MM.1S (cell line): Measurements from ENCODE around the gene FAM3D.

ENCODE experiments used
- EZH2 ChIP-seq: fragments of 300-600 bp; sonication (generic); optimal IDR thresholded peaks from 2 replicates; pipeline ENCODE3; 2017; ENCODE audit warnings: low read depth, mild to moderate bottlenecking, antibody characterized with exemption, low read length, mixed read lengths
- TF ChIP-seq, protein P1 (sequence below): fragments of 300-600 bp; sonication (generic); IDR thresholded peaks from 2 replicates; pipeline ENCODE4 v1.5.1; 2016; ENCODE audit warnings: antibody characterized with exemption, low read length, mixed read lengths

DNA sequence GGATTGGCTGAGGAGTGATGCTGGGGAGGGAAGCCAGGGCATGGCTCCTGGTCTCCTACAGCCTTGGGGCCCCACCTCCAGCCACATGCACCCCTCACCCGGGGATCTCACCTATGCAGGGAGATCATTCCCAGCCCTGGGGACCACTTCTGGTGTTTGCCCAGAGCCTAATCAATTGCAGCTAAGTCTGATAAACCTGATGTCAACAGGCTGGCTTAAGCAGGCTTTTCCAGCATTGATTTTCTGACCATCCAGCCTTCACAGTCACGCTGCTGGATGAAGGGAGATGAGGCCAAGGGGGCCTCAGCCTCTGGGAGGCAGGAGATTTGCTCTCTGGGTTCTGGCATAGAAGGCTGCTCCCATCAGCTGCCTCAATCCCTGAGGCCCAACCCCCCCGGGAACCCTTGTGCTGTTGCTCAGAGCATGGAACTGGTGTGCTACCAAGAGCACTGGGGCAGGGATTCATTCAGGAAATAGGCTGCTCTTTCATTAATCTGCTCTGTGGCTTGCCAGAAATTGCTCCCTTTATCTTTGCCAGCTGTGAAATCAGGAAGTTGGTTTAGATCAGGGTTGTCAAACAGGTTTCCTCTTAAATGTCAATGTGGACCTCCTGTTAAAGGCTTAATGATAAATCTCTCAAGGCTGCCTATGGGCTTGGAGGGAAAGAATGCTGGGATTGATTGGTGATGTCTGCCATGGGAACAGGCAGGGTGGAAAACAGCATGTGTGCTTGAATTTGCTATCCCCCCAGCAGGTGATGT lies 19.0 kb downstream of the FAM3D start:
- TF ChIP-seq EZH2, result no peak
- TF ChIP-seq, protein P1, sequence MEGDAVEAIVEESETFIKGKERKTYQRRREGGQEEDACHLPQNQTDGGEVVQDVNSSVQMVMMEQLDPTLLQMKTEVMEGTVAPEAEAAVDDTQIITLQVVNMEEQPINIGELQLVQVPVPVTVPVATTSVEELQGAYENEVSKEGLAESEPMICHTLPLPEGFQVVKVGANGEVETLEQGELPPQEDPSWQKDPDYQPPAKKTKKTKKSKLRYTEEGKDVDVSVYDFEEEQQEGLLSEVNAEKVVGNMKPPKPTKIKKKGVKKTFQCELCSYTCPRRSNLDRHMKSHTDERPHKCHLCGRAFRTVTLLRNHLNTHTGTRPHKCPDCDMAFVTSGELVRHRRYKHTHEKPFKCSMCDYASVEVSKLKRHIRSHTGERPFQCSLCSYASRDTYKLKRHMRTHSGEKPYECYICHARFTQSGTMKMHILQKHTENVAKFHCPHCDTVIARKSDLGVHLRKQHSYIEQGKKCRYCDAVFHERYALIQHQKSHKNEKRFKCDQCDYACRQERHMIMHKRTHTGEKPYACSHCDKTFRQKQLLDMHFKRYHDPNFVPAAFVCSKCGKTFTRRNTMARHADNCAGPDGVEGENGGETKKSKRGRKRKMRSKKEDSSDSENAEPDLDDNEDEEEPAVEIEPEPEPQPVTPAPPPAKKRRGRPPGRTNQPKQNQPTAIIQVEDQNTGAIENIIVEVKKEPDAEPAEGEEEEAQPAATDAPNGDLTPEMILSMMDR, result no peak
